NT2/D1 (cell line): ENCODE data around the gene CTBP2.

Experiments used
- DNase-seq: peaks from one replicate; pipeline ENCODE4 v3.0.0-alpha.2; 2011; ENCODE audit warnings: low read depth, low spot score
- H3K27me3 ChIP-seq: 2 replicates; pipeline ENCODE4 v1.6.0; 2011; ENCODE audit warnings: mild to moderate bottlenecking; ENCODE audit not compliant: insufficient read length, insufficient read depth
- H3K36me3 ChIP-seq: 2 replicates; pipeline ENCODE4 v1.6.1; 2011; ENCODE audit warnings: mild to moderate bottlenecking, low read length, mixed read lengths; ENCODE audit not compliant: insufficient read depth, insufficient read length
- H3K4me1 ChIP-seq: 2 replicates; pipeline ENCODE4 v1.5.1; 2011; ENCODE audit not compliant: insufficient read depth, insufficient read length
- H3K4me3 ChIP-seq: 2 replicates; pipeline ENCODE4 v1.5.1; 2011; ENCODE audit warnings: low read depth; ENCODE audit not compliant: insufficient read length
- H3K9ac ChIP-seq: 2 replicates; pipeline ENCODE4 v1.6.0; 2011; ENCODE audit warnings: low read depth; ENCODE audit not compliant: insufficient read length
- H3K9me3 ChIP-seq: 2 replicates; pipeline ENCODE4 v1.5.1; 2011; ENCODE audit warnings: mild to moderate bottlenecking, low read length; ENCODE audit not compliant: insufficient read depth
- SUZ12 ChIP-seq: IDR thresholded peaks from 2 replicates; pipeline ENCODE4 v1.6.1; 2011; ENCODE audit not compliant: insufficient read length, insufficient read depth; ENCODE audit errors: extremely low read depth
- YY1 ChIP-seq: IDR thresholded peaks from 2 replicates; pipeline ENCODE4 v1.6.1; 2011; ENCODE audit not compliant: insufficient read length, insufficient read depth
- ZNF274 ChIP-seq: IDR thresholded peaks from 2 replicates; pipeline ENCODE4 v1.6.1; 2011; ENCODE audit warnings: mild to moderate bottlenecking, low read depth, low read length

CTBP2 gene

DNA sequence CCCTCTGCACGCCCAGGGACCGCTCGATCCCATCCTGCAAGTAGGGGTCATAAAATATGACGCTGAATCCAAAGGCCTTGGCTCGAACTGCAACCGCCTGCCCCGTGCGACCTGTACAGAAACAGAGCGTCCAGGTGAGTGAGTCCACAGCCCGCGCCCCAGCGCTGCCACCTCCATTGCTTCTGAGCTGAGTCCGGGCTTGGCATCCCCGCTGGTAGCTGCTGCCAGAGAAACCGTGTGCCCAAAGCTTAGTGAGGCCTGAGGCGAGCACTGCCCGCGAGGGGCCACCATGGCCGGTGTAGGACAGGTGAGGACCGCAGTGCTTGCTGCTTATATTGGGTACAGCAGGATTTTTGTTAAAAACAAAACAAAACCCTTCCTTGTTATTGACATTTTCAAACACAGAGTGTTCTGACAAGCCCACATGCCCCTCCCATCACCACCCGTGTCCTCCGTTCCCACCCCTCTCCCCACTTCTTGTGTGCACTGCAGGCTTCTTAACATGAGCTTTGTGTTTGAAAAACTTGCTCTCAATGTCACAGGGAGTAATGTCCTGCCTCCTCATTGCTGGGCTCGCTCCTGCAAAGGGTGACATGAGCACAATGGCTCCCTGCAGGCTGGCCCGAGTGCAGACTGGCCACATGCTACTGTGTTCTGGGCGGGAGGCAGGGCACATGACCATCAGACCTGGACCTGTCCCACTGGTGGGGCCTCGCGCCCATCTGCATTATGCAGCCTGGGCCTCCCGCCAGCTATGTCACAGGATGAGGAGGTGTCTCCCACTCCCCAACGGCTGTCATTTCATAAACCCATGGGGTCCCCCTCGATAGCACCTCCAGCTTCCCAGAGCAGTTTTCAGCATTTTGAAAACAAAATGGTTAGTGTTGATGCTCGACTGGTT is 165.5 kb downstream of the CTBP2 start:
- Histone ChIP-seq H3K36me3 (peaks cover 83% of the 10 kb centered on the region), H3K9me3 (no peaks in the 10 kb centered on the region), H3K27me3 (no peaks in the 10 kb centered on the region), H3K9ac (no peak overlapping the region), H3K4me3 (no peak overlapping the region), H3K4me1 (peaks cover 7% of the 10 kb centered on the region)
- TF ChIP-seq SUZ12 (no peak), ZNF274 (no peak), YY1 (no peak)
- DNase-seq: no peak

DNA sequence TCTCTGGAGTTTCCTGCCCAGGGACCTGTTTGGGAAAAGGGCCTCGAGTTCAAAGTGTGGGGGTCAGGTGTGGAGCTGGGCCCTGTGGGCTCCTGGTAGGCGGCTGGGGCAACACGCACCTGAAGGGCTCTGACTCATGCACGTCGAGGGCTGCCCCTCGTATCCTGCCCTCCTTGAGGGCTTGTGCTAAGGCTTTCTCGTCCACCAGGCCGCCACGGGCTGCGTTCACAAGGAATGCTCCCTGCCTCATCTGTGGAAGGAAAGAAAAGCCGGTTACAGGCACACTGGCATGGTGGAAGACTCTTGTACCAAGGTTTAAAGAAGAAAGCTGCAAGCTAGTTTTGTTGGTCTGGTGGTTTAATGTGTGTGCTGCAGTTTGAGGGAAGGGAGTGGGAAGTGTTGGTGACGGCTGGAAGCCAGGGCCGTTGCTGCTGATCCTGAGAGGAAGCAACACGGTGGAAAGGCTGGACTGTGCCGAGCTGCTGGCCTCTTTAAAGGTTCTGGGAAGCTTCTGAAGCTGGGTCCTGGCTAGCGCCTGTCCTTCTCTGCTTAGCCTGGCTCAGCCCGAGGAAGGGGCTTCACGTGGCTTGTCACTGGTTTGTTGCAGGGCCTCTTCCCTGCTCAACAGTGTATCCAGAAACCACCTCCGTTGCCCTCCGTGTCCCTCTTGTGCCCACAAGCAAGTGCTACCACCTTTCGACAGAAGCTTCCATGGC is 166.5 kb downstream of the CTBP2 start:
- Histone ChIP-seq H3K4me1 (peaks cover 7% of the 10 kb centered on the region), H3K9me3 (no peaks in the 10 kb centered on the region), H3K27me3 (no peaks in the 10 kb centered on the region), H3K36me3 (peaks cover 82% of the 10 kb centered on the region), H3K9ac (no peak overlapping the region), H3K4me3 (no peak overlapping the region)
- no peak for DNase-seq
- TF ChIP-seq ZNF274 (no peak), YY1 (no peak)

DNA sequence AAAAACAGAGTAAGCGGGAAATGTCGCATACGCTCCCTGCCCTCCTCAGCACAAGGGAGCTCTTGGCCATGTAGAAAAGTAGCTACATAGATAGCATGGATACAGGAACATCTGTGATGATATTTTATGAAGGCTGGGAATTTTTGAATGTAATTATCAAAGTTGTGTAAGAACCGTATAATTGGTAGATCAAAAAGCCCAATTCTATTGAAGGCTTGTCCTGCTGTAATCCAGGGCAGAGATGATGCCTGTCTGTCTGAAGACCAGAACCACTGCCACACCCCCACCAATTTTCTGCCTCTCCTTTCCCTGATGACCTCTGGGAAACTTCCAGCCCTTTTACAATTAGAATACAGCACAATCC is 167.0 kb downstream of the CTBP2 start:
- DNase-seq: no peak
- Histone ChIP-seq H3K27me3 (no peaks in the 10 kb centered on the region), H3K4me3 (no peak overlapping the region), H3K4me1 (peaks cover 7% of the 10 kb centered on the region), H3K9ac (no peak overlapping the region), H3K36me3 (peaks cover 79% of the 10 kb centered on the region), H3K9me3 (no peaks in the 10 kb centered on the region)
- no peak for TF ChIP-seq SUZ12
- TF ChIP-seq ZNF274: no peak
- TF ChIP-seq YY1: no peak

DNA sequence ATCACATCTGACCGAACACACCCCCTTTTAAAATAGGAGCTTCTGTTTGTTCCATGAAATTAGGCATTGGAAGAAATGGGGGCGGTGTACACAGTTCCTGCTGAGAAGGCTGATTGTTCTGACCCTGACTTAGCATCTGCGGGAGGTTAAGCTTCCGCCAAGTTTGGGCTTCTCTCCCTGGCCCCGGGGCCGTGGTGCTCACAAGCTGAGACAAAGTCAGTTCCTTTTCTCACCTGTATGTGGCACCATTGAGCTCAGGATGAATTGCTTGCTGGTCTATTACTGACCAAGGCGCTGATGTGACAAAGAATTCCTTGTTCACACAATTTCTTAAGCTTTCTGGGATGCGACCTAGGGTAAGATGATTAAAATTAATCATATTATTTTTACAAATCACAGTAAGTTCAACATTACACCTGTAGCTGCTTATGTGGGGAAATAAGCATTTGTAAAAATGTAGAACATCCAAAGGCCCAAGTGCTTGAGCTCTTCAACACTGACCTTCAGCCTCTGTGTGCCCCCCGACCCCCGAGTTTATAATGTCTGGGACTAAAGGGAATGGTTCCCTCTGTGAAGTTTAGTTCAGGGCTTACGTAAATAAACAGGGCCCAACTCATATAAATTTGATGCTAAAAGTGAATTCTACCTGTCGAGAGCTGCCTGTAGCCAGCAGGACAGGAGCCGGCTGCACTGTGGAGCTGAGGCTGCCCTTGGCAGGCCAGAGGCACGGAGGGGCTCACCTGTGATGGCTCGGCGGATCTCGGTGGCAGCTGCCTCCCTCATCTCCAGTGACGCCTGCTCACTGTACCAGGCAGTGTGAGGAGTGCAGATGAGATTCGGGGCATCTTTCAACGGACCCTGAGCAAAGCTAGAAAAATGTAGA is 167.7 kb downstream of the CTBP2 start:
- Histone ChIP-seq H3K9me3 (no peaks in the 10 kb centered on the region), H3K36me3 (peaks cover 77% of the 10 kb centered on the region), H3K4me1 (peaks cover 7% of the 10 kb centered on the region), H3K9ac (no peak overlapping the region), H3K4me3 (no peak overlapping the region), H3K27me3 (no peaks in the 10 kb centered on the region)
- DNase-seq: peak; percentile 38
- TF ChIP-seq SUZ12: no peak
- TF ChIP-seq ZNF274: no peak
- TF ChIP-seq YY1: no peak

DNA sequence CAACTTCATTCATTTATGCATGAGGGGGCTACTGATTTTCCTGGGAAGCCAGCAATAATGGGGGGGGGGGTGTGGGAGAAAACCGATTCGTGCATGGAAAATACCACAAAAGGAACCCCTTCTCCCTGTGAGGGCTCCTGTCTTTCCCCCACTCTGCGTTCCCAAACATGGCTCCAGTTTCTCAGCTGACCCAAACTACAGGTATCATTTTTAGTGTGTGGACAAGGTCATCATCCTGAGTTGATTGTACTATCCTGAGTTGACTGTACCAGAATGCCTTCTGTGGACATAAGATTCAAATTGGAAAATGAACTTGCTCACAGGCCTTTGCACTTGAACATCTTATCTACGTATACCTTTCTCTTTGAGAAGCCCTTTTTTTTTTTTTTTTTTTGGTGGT is 168.5 kb downstream of the CTBP2 start:
- DNase-seq: no peak
- peaks cover 7% of the 10 kb centered on the region for H3K4me1 ChIP-seq
- no peak overlapping the region for H3K9ac ChIP-seq
- H3K36me3 ChIP-seq: peaks cover 77% of the 10 kb centered on the region
- TF ChIP-seq YY1 (no peak), SUZ12 (no peak), ZNF274 (no peak)
- H3K4me3 ChIP-seq: no peak overlapping the region
- no peaks in the 10 kb centered on the region for H3K9me3 ChIP-seq
- H3K27me3 ChIP-seq: no peaks in the 10 kb centered on the region

DNA sequence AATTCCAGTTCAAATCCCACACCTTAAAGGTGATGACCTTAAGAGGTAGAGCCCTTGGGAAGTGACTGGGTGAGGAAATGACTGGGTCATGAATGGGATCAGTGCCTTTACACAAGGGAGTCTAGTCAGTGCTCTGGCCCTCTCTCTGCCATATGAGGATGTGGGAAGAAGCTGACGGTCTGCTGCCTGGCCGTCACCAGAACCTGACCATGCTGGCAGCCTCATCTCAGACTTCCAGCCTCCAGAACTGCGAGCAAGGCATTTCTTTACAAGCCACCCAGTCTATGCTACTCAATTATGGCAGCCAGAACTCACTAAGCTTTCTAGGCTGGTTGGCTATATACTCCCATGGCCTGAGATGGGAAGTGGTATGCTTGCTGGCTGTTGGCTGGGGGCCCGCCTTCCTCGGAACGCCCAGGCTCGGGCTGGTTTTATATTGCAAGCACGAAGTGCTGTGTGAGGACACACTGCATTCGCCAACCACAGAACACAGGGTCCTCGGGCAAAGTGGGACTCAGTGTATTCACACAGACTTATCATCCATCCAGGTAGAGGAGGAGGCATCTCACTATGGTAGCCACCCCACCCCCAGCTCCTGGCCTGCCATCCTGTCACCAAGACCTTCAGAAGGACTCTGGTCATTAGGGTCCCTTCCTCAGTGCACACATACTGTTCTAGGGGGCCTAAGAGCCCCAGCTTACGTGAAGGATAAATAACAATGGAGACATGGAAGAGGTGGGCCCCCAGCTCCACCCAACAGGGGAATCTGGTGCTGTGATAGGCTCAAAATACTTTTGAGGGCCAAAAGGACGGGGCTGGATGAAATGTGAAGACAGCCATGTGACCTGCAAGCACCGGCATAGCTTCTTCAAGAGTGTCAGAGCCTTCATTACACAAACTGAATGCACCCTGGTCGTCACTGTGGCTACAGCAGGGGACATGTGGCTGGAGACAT is 169.4 kb downstream of the CTBP2 start:
- Histone ChIP-seq H3K27me3 (no peaks in the 10 kb centered on the region), H3K9ac (no peak overlapping the region), H3K4me1 (peaks cover 7% of the 10 kb centered on the region), H3K4me3 (no peak overlapping the region), H3K9me3 (no peaks in the 10 kb centered on the region), H3K36me3 (peaks cover 72% of the 10 kb centered on the region)
- DNase-seq: no peak
- TF ChIP-seq SUZ12 (no peak), YY1 (no peak), ZNF274 (no peak)
